GM19351 (cell line): Measurements from ENCODE around the gene THSD7B.
"Not testable (repeated sequence)": the region's sequence is repeated elsewhere in the genome, so short reads cannot be mapped to it uniquely, and the experiment has no call there.

Experiments
- ATAC-seq: cut with Tn5 transposase; IDR thresholded peaks from one replicate; pipeline ENCODE4 v1.9.1; 2021; ENCODE audit warnings: mild to moderate bottlenecking, moderate library complexity; ENCODE audit not compliant: unreplicated experiment

THSD7B gene

GRCh38 chr2:136765256-136766072, at the start of gene THSD7B:
Gene THSD7B (plus strand): TSS chr2:136765545. CDS start chr2:136882179, 116,634 bp downstream.
- no peak for ATAC-seq

GRCh38 chr2:136718273-136718672, 47.1 kb upstream of the THSD7B start:
- no peak for ATAC-seq

GRCh38 chr2:136727973-136728699, 37.2 kb upstream of the THSD7B start:
- ATAC-seq: no peak

- no peak for ATAC-seq
These were observed 29.1 kb upstream of the THSD7B start for GRCh38 chr2:136736236-136736635.

- ATAC-seq: no peak
These were observed 27.3 kb upstream of the THSD7B start for GRCh38 chr2:136738044-136738443.

- ATAC-seq: no peak
These were observed 23.9 kb upstream of the THSD7B start for GRCh38 chr2:136741471-136741870.

- ATAC-seq: no peak
These were observed 15.3 kb upstream of the THSD7B start for GRCh38 chr2:136750065-136750464.

GRCh38 chr2:136751406-136751805, 13.9 kb upstream of the THSD7B start:
- no peak for ATAC-seq

- not testable (repeated sequence) for ATAC-seq
These were observed 6.8 kb upstream of the THSD7B start for GRCh38 chr2:136758504-136758903.

- no peak for ATAC-seq
These were observed 691 bp upstream of the THSD7B start for GRCh38 chr2:136764452-136765255.

GRCh38 chr2:136766073-136766404, 694 bp downstream of the THSD7B start:
- no peak for ATAC-seq

- ATAC-seq: no peak
These were observed 1.7 kb downstream of the THSD7B start for GRCh38 chr2:136767030-136767429.

GRCh38 chr2:136769871-136770270, 4.5 kb downstream of the THSD7B start:
- no peak for ATAC-seq

GRCh38 chr2:136770384-136770783, 5.0 kb downstream of the THSD7B start:
- no peak for ATAC-seq

GRCh38 chr2:136777391-136777790, 12.0 kb downstream of the THSD7B start:
- no peak for ATAC-seq

- ATAC-seq: no peak
These were observed 18.5 kb downstream of the THSD7B start for GRCh38 chr2:136783856-136784255.

- no peak for ATAC-seq
These were observed 19.9 kb downstream of the THSD7B start for GRCh38 chr2:136785215-136785614.

GRCh38 chr2:136787970-136788369, 22.6 kb downstream of the THSD7B start:
- no peak for ATAC-seq

- no peak for ATAC-seq
These were observed 31.0 kb downstream of the THSD7B start for GRCh38 chr2:136796339-136796738.

- ATAC-seq: no peak
These were observed 33.4 kb downstream of the THSD7B start for GRCh38 chr2:136798766-136799165.

GRCh38 chr2:136801661-136802060, 36.3 kb downstream of the THSD7B start:
- no peak for ATAC-seq
